Stomach smooth muscle (tissue), 2 donors: ENCODE data around the gene EBF3.

Experiments used
- H3K27ac ChIP-seq: one replicate; pipeline ENCODE4 v1.7.0; 2013; ENCODE audit warnings: mild to moderate bottlenecking, low read length, inconsistent platforms
- H3K27me3 ChIP-seq, 2 donors: one replicate each; pipeline ENCODE4 v1.7.0; 2013; ENCODE audit warnings: low read length in 2 of 2; ENCODE audit not compliant: insufficient read depth in 2 of 2, control insufficient read depth in 1 of 2
- H3K36me3 ChIP-seq, 2 donors: one replicate each; pipeline ENCODE4 v1.7.0; 2013; ENCODE audit warnings: low read length in 2 of 2; ENCODE audit not compliant: control insufficient read depth in 2 of 2, insufficient read depth in 2 of 2
- H3K4me1 ChIP-seq: one replicate; pipeline ENCODE4 v1.7.0; 2013; ENCODE audit warnings: low read length; ENCODE audit not compliant: control insufficient read depth, insufficient read depth
- H3K4me3 ChIP-seq, 2 donors: one replicate each; pipeline ENCODE4 v1.7.0; 2013; ENCODE audit warnings: low read length in 2 of 2
- H3K9ac ChIP-seq, 2 donors: one replicate each; pipeline ENCODE4 v1.7.0; 2013; ENCODE audit warnings: low read length in 2 of 2, mild to moderate bottlenecking in 1 of 2
- H3K9me3 ChIP-seq, 2 donors: one replicate each; pipeline ENCODE4 v1.7.0; 2013; ENCODE audit warnings: low read length in 2 of 2; ENCODE audit not compliant: control insufficient read depth in 2 of 2
- donor health status: healthy.
- donor health status: Pancreatic carcinoma.

The EBF3 gene, protein sequence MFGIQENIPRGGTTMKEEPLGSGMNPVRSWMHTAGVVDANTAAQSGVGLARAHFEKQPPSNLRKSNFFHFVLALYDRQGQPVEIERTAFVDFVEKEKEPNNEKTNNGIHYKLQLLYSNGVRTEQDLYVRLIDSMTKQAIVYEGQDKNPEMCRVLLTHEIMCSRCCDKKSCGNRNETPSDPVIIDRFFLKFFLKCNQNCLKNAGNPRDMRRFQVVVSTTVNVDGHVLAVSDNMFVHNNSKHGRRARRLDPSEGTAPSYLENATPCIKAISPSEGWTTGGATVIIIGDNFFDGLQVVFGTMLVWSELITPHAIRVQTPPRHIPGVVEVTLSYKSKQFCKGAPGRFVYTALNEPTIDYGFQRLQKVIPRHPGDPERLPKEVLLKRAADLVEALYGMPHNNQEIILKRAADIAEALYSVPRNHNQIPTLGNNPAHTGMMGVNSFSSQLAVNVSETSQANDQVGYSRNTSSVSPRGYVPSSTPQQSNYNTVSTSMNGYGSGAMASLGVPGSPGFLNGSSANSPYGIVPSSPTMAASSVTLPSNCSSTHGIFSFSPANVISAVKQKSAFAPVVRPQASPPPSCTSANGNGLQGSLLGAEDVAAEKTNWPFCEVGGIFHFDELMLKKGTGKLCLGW

DNA sequence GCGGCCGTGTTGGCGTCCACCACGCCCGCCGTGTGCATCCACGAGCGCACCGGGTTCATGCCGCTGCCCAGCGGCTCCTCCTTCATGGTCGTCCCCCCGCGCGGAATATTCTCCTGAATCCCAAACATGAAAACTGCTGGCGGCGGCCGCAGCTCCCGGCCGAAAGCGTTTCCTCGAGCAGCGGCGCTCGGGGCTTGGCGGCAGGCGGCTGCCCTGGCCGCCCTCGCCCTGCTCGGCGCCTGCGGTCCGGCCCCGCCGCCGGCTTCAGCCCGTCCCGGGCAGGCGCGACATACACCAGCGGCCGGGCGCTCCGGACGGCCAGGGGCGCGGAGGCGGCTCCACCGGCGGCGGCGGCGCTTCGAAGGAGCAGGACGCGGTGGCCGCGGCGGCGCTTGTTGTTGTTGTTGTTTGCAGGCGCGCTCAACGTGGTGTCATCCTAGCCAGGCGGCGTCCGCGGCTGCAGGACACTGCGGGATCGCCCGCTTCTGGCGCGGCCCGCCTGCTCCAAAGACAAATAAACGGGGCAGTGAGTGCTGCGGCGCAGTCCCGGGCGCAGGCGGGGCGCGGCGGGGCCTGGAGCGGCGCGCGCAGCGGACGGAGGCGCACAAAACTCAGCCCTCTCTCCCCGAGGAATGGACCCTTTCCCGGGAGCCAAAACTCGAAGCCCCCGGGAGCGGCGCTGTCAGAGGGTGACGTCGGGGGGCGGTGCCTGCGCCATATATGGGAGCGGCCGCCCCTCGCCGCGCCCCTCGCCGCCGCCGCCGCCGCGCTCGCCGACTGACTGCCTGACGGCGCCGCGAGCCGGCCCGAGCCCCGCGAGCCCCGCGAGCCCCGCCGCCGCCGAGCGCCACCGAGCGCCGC lies at the start of gene EBF3:
EBF3 (minus strand) TSS at position 634 of the 861 bp plus-strand sequence; CDS start at position 128, 506 bp downstream.
- Histone ChIP-seq H3K9ac (peak within 1 kb of the TSS in 1 of 2 donors; percentile 21), H3K9me3 (peaks cover 0 to 2% of the 10 kb centered on the region in 2 donors), H3K4me1 (peaks cover 51% of the 10 kb centered on the region), H3K4me3 (peak within 1 kb of the TSS; percentile 51 to 73), H3K27me3 (peaks cover 68 to 96% of the 10 kb centered on the region in 2 donors), H3K36me3 (no peaks in the 10 kb centered on the region), H3K27ac (no peak within 1 kb of the TSS)

GRCh38 chr10:130013335-130014262 lies 49.5 kb upstream of the EBF3 start:
- peaks cover 0 to 3% of the 10 kb centered on the region in 2 donors for H3K9me3 ChIP-seq
- H3K36me3 ChIP-seq = no peaks in the 10 kb centered on the region
- H3K4me1 ChIP-seq = no peaks in the 10 kb centered on the region
- H3K4me3 ChIP-seq = no peak overlapping the region
- peaks cover 8 to 14% of the 10 kb centered on the region in 2 donors for H3K27me3 ChIP-seq
- H3K27ac ChIP-seq = no peak overlapping the region
- no peak overlapping the region for H3K9ac ChIP-seq

- Histone ChIP-seq H3K9me3 (peaks cover 0 to 3% of the 10 kb centered on the region in 2 donors), H3K36me3 (no peaks in the 10 kb centered on the region), H3K4me1 (no peaks in the 10 kb centered on the region), H3K9ac (no peak overlapping the region), H3K27ac (no peak overlapping the region), H3K27me3 (peaks cover 8 to 14% of the 10 kb centered on the region in 2 donors), H3K4me3 (no peak overlapping the region)
Observed at GRCh38 chr10:130012129-130012528, 48.1 kb upstream of the EBF3 start.

DNA sequence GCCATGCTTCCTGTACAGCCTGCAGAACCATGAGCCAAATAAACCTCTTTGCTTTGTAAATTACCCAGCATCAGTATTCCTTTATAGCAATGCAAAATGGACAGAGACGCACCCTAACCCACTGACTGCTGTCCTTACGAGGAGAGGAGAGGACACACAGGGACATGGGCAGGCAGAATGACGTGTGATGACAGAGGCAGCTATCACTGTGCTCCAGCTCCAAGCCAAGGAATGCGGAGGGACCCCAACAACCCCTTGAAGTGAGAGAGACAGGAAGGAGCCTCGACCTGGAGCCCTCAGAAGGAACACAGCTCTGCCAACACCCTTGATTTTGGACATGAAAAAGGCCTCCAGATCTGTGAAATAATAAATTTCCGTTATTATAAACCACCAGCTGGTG lies 46.6 kb upstream of the EBF3 start:
- H3K27me3 ChIP-seq = peaks cover 8 to 14% of the 10 kb centered on the region in 2 donors

GRCh38 chr10:130009228-130009627 lies 45.2 kb upstream of the EBF3 start:
- H3K4me1 ChIP-seq = no peaks in the 10 kb centered on the region
- peaks cover 9 to 14% of the 10 kb centered on the region in 2 donors for H3K27me3 ChIP-seq
- H3K36me3 ChIP-seq = no peaks in the 10 kb centered on the region
- H3K9ac ChIP-seq = no peak overlapping the region
- no peaks in the 10 kb centered on the region for H3K9me3 ChIP-seq
- H3K4me3 ChIP-seq = no peak overlapping the region
- no peak overlapping the region for H3K27ac ChIP-seq

More for the DNA sequence above, 46.6 kb upstream of the EBF3 start:
- no peak overlapping the region for H3K4me3 ChIP-seq
- no peak overlapping the region for H3K27ac ChIP-seq
- no peaks in the 10 kb centered on the region for H3K9me3 ChIP-seq
- H3K36me3 ChIP-seq = no peaks in the 10 kb centered on the region
- H3K9ac ChIP-seq = no peak overlapping the region
- H3K4me1 ChIP-seq = no peaks in the 10 kb centered on the region

- no peak overlapping the region for H3K27ac ChIP-seq
- no peaks in the 10 kb centered on the region for H3K4me1 ChIP-seq
- H3K4me3 ChIP-seq = no peak overlapping the region
- no peak overlapping the region for H3K9ac ChIP-seq
- no peaks in the 10 kb centered on the region for H3K36me3 ChIP-seq
- H3K27me3 ChIP-seq = peaks cover 0 to 7% of the 10 kb centered on the region in 2 donors
- H3K9me3 ChIP-seq = peaks cover 0 to 3% of the 10 kb centered on the region in 2 donors
Observed at GRCh38 chr10:130003787-130004613, 39.9 kb upstream of the EBF3 start.

GRCh38 chr10:130003166-130003565 lies 39.1 kb upstream of the EBF3 start:
- Histone ChIP-seq H3K36me3 (no peaks in the 10 kb centered on the region), H3K4me3 (no peak overlapping the region), H3K4me1 (no peaks in the 10 kb centered on the region), H3K9me3 (peaks cover 0 to 3% of the 10 kb centered on the region in 2 donors), H3K9ac (no peak overlapping the region), H3K27ac (no peak overlapping the region), H3K27me3 (peaks cover 0 to 7% of the 10 kb centered on the region in 2 donors)

- Histone ChIP-seq H3K27ac (no peak overlapping the region), H3K27me3 (peaks cover 0 to 7% of the 10 kb centered on the region in 2 donors), H3K4me1 (no peaks in the 10 kb centered on the region), H3K4me3 (no peak overlapping the region), H3K36me3 (no peaks in the 10 kb centered on the region), H3K9ac (no peak overlapping the region), H3K9me3 (peaks cover 0 to 3% of the 10 kb centered on the region in 2 donors)
Observed at GRCh38 chr10:130002606-130003005, 38.5 kb upstream of the EBF3 start.

DNA sequence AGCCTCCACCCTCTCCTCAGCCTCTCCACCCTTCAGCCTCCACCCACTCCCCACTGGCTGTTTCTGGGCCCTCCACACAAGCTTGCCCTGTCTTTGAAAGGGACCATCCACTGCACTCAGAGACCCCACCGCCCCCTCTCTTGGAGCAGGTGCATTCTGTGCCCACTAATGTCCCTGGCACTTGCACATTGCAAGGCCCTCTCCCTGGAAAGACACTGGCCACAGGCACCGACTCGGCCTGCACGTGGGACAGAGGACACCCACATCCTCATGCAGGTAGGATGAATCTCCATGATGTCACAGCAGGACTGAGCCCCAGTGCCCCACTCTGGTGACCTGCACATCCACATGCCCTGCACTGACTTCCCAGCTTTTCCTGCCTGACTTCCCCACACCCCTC lies 36.8 kb upstream of the EBF3 start:
- H3K9me3 ChIP-seq = peaks cover 0 to 3% of the 10 kb centered on the region in 2 donors
- no peak overlapping the region for H3K27ac ChIP-seq
- H3K27me3 ChIP-seq = peaks cover 0 to 7% of the 10 kb centered on the region in 2 donors
- H3K9ac ChIP-seq = no peak overlapping the region
- H3K36me3 ChIP-seq = no peaks in the 10 kb centered on the region
- H3K4me3 ChIP-seq = no peak overlapping the region
- H3K4me1 ChIP-seq = no peaks in the 10 kb centered on the region
